HG03066 (cell line): ENCODE measurements around the gene XPOT.

Source experiments
- ATAC-seq: cut with Tn5 transposase; IDR thresholded peaks from one replicate; pipeline ENCODE4 v1.9.1; 2021; ENCODE audit warnings: low read depth; ENCODE audit not compliant: unreplicated experiment

The XPOT gene

DNA sequence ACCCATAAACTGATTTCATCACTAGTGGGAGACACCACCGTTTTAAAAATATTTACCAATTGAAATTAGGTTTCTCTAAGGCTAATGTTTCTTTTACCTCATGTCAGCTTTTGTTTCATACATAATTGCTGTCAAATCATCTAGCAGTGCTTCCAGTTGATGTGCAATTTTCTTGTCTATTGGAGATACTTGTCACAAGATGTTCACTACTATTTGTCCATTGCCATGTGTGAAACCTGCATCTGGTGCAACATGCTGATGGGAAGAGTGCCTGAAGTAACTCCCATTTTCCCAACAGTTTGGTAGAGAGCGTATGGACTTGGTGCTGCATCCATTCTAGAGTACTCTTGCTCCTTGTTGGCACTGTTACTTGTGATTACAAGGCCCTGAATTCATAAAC, 9.7 kb downstream of the XPOT start:
- ATAC-seq, result no peak

DNA sequence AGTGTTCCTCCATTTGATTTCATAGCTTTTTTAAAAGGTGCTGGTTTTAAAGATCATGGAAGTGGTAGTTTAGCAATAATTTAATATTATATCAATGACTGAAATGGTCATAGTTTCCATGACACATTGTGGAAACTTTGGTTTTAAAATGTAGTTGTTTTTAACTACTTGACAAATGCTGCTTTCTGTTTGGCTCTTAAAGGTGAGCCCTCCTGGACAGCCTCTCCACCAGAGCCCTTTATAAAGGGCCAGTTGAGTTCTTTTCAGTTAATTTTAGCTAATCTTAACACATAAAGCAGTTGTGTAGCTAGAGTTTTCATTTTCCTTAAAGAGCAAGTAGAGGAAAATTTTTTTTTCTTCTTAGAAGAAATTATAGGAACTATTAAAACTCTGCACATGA, 14.0 kb downstream of the XPOT start:
- ATAC-seq, result no peak

DNA sequence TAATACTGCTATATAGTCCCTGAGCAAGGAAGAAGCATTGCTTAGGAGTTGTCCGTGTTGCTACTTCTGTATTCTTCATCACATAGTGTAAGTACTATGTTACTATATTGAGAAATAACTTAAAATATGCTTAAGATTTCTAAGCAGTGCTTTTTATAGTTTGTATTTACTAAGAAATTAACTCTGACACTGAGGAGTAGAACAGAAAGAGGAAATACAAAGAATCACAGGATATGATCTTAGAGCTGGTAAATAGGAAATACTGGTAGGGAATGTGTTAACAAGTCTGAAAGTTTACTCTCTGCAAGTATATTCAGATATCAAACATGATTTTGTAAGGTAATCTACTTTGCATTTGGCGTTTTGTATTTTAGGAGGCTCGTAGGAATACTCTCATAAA, 15.5 kb downstream of the XPOT start:
- no peak for ATAC-seq

DNA sequence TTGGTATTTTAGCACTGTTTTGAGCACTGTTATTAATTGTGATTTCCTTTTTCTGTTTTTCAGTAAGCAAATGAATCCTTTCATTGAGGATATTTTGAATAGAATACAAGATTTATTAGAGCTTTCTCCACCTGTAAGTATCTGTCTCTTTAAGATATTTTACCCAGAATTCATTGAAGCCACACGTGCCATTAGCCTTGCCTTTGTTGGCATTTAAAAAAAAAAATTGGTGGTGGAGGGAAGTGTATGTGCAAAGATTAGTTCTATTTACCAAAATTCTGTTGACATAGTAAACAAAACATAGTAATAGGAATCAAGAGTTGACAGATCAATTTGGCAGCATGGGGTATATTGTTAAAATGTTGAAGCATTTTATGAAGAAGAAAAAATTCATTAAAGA, 23.8 kb downstream of the XPOT start:
- ATAC-seq, result no peak

DNA sequence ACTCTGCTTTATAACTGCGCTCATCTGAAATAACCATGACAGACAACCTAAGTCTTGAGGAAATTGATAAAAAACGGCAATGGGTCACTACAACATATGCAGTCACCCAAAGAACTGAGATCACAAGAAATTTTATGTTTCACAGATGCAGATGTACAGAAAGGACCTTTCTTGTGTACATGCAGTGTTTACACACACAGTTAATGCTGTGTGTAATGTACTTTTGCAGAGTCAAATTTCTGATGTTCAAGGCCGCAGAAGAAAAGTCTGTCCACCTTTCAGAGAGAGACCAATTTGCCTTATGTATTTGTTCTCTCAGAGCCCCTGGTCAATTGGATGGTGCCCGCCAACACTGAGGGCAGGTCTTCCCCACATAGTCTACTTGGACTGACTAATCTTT, 24.8 kb downstream of the XPOT start:
- ATAC-seq, result no peak

DNA sequence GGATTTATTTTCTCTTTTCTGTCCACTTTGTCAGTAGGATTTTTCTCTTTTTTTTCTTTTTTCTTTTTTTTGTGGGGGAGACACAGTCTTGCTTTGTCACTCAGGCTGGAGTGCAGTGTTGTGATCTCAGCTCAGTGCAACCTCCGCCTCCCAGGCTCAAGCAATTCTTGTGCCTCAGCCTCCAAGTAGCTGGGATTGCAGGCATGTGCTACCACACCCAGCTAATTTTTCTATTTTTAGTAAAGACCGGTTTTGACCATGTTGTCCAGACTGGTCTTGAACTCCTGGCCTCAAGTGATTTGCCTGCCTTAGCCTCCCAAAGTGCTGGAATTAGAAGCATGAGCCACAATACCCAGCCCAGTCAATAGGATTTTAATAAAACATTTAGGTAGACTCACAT, 26.7 kb downstream of the XPOT start:
- no peak for ATAC-seq

DNA sequence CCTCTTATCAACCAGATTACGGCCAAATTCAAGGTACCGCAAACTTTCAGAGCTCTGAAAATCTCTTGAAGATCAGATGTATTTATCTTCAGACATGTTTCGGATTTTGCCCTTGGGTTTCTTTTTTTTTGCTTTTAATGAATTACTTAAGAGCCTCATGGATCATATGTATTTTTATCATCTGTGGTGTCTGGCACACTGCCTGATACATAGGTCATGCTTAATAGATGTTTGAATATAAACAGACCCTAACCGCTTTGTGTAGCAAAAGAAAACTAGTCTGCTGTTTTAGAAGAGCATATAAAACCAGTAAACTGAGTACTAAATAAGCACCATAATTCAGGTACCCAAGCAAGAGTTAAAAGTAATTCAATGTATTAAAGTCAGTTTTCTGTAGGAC, 27.6 kb downstream of the XPOT start:
- no peak for ATAC-seq

DNA sequence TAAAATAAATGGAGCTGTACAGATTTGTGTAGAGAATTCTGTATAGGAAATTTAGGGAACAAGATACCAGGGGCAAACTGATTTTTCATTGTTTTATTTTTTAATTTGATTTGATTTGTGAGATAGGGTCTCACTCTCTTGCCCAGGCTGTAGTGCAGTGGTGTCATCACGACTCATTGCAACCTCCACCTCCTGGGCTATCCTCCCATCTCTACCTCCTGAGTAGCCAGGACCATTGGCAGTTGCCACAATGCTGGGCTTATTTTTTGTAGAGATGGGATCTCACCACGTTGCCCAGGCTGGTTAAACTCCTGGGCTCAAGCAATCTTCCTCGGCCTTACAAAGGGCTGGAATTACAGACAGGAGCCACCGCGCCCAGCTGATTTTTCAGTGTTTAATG, 29.7 kb downstream of the XPOT start:
- no peak for ATAC-seq

DNA sequence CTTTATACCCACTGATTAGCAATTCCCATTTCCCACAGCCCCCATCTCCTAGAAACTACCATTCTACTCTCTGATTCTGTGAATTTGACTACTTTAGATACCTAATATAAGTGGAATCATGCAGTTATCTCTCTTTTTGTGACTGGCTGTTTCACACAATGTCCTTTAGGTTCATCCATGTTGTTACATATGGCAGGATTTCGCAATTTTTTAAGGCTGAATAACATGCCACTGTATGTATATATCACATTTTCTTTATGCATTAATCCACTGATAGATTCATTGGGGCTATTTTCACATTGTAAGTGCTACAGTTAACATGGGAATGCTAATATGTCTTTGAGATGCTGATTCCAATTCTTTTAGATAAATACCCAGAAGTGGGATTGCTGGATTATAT, 35.9 kb downstream of the XPOT start:
- ATAC-seq, result no peak

DNA sequence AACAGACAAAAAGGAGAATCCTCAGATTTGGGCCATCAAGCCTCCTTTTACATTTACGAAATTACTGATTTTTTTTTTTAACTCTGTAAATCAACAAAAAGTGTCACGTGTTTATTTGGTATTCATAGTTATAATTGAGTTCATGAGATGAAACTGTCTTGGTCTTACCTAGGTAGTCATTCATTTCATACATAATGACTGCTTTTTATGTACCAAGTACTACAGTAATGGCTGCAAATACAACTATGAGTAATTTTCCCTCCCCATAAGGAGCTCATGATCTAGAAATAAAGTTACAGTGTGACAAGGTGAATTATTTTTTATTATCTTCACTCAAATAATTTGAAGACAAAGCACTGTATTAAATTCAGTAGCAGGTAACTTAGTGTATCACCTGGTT, 41.3 kb downstream of the XPOT start:
- no peak for ATAC-seq

DNA sequence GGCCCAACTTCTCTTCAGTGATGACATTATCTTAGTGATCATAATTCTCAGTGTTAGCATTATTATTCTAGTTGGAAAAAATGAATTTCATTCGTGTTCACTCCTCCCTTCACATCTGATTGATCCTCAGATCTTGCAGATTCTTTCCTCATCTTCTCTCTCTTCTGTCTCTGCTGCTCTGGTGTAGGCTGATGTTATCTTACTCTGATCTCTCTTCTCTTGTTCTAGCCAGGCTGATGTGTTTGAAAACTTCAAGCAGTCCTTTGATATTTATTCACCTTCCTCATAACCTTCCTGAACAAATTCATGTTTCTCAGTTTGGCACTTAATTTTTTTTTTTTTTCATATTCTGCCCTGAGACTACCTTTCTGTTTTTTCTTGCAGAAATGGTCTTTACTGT, 42.1 kb downstream of the XPOT start:
- ATAC-seq, result no peak

DNA sequence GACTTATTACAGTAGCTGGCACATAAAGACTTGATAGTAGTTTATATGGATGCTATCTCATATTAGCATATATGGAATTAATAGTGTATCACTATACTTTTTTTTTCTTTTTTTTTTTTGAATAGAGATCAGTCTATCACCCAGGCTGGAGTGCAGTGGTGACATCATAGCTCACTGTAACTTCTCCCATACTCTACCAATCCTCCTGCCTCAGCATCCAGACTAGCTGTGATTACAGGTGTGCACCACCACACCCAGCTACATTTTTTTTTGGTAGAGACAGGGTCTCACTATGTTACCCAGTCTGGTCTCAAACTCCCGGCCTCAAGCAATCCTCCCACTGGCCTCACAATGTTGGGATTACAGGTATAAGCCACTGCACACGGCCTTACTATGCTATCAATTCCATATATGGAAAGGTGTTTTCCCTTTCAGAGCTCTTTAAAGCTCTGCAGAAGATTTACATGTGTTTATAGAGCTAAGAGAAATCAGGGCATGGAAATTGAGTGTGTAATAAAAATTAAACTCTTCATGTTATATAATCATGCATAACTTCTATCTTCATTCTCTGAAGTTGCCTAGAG, 46.0 kb downstream of the XPOT start:
- ATAC-seq, result no peak

DNA sequence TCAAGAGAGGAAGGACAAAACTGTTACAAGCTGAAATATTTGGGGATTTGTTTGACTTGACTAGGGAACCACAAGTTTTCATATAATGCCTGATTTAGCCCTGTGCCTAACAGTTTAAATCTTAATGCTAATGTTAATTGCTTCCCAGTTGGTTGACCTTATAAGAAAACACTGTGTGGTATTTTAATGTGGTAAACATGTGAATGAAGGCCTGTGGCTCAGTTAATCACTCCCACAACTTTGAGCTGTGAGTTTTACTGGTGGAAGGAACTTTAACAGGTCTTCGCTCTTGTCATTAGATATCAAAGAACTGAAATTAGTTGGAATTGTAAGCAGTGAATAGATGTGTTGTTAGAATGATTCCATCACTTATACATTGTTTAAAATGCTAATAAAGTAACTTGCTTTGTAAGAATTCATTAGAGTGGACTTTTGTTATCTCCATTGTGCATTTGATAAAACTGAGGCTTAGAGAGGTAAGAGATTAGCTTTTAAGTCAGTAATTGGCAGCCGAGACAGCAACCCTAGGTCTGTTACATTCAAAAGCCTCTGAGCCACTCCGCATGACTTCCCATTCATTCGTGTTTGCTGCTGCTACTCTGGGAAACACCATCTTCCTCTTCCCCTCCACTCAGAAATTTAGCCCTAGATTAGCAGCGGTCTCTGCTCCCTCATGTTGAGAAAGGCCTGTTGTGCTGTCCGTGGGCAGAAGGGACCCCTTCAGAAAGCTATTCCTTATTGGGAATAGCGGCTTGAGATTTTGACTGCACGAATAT, 46.7 kb downstream of the XPOT start:
- no peak for ATAC-seq

DNA sequence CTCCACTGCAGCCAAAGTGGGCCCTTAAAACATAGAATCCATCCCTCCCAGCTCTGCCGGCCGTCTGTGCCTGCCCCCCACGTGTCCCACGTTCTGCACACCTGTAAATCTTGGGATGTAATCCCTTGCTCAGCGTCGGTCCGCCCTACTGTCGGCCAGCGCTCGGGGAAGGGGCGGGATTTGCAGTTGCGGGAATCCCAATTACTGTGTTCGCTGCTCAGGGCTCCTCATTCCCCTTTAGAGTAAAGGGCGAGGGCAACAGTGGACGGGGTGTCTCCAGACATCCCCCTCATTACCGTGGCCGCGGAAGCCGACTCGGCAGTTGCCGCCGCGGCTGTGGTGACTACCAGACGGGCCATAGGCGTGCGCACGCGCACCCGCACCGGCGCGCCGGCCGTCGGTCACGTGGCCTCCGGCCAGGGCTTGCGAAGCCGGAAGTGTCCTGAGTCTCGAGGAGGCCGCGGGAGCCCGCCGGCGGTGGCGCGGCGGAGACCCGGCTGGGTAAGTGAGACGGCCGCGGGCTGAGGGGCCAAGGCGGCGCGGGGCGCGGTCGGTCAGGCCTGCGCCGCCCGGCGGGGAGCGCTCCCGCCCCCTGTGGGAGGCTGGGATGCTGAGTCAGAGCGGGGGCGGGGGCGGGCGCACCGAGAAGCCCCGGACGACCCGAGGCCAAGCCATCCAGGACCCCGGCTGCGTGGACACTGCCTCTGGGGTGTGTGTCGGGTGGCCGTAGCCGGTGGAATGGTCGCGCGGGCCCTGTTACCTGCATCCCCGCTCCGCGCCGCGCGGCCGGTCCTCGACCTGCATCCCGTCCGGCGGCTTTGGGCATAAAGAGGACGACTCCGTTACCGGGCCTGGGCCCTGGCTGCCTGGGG, 47.7 kb downstream of the XPOT start, which contains the start of gene TBK1:
Gene TBK1 (plus strand): TSS at position 434 of the 872 bp plus-strand sequence. CDS start 3,751 bp downstream, outside the sequence.
- peak; percentile 81 for ATAC-seq

DNA sequence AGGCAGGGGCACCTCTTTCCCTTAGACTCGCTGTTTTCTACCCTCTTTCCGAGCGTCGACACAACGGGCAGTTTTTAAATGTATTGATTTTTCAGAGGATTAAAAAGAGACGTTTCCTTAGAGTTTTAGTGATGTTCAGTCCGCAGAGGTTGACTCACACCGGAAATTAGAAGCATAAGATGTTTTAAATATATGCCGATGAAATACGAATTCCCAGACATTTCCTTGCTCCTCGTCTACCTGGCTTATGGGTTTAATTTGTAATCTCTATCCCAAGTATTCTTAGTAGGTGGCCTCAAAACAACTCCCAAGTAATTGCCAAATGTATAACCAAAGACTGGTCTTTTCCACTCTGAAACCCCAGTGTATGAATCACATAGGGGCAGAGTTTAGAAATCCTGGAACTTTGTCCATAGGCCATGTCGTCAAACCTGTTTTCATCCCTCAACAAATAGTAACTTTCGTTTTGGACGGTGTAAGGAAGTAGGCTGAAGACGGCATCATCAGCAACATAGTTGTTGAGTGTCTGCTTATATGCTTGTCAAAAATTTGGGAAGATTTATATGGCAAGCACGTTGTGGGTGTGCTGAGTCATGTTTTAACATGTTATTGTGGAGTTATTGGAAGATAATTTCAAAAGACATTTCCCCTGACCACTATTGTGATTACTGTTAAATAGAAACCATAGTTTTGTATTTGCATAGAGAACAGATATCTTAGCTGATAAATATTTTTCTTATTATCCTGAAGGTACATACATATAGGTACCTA, 48.6 kb downstream of the XPOT start:
- peak; percentile 3 for ATAC-seq

DNA sequence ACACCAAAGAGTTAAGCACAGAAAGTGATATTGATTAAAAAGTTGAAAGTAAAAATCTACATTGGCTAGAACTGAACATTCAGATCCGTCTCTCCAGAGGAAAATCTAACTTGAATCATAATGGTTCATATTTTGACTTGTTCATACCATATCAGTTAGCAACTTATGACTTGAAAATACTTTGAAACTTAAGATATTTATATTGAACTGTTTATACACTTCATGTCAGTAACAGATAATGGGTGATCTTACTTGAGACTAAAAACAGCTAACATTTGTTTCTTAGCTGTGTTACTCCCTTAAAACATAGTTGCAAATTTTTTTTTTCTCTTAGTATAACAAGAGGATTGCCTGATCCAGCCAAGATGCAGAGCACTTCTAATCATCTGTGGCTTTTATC, 51.3 kb downstream of the XPOT start:
- no peak for ATAC-seq

DNA sequence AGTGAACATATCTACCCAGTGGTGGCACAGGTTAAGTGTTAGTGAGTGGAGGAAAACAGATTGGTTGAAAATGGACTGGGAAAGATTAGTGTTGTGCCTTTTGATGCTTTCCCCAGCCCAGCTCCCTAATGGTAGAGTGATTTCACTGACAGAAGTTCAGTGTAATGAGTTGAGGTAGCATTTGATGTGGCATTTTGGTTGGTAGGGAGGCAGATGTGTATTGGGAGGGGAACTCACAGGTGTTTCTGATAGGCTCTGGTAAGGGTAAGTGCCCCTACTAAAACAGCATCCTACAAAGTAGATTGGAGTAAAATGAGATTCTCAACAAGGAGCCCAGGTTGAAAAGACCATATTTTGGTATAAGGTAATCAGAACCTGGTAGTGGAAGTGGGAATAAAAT, 51.9 kb downstream of the XPOT start:
- no peak for ATAC-seq

DNA sequence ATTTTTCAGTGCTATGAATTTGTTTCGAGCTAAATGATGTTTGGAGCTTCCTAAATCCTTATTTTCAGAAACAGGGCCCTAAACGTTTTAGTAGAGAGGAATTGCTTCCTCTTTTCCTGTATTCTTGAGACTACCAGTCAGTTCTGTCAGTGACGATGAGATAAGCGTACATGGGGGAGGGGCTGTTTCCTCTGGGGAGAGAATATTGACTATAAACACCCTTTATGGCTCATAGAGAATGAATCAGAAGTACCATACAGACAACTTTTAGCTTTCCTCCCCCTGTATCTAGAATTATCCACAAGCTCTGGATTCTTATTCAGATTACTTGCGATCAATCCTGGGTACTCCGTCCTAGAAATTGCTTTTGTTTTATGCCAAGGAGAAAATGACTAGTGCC, 52.8 kb downstream of the XPOT start:
- no peak for ATAC-seq

DNA sequence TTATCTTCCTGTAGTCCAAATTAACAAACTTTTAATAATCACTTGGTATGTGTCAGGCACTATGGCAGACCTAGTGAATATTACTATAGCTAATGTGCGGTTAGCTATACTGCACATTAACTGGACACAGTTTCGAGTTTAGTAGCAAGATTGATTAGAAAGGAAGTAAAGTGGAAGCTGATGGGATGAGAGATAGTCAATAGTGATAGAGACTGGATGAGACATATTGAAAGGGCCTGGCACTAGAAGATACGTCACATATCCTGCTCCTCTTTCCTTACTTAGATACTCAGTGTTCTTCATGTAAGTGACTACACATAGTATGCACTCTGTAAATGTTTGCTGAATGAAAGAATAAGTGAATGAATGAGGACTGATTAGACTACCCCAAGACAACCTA, 53.3 kb downstream of the XPOT start:
- no peak for ATAC-seq

DNA sequence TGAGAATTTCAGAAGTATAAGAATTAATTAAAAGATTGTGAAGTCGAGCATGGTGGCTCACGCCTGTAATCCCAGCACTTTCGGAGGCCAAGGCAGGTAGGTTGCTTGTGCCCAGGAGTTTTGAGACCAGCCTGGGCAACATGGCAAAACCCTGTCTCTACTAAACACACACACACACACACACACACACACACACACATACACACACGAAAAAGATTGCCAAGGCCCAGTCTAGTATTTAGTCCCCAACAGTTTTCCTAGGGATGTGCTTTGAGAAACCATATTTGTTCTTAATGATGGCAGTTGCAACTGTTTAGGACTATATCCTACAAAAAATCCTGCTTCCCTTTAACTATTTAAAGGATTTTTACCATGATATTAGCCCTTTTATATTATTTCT, 53.7 kb downstream of the XPOT start:
- no peak for ATAC-seq

DNA sequence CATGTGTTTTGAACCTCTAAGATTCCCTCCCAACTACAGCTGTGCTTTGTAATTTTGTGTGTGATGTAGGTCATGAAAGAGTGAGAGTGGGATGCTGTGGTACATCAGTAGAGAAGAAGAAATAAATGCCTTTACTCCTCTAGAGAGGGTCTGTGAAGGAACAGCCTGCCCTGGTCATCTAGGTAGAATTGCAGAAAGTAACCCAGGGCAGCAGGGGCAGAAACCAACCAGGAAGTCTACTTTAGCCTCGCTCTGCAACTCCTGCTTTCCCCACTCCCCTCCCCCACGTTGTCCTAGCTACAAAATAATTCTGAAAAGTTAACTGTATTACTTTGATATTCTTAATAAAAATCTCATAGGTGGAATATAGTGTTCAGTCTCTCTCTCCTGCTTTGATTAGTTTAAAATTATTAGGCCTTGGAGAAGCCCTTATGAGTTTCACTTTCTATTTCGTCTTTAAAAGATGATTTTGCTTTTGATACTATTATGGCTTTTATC, 55.3 kb downstream of the XPOT start:
- ATAC-seq, result peak; percentile 61
